Hepatocyte (in vitro differentiated cells): ENCODE results near the gene OTOP3.

Source experiments
- CTCF ChIP-seq: fragments of 200-600 bp; sonication (generic); IDR thresholded peaks from 2 replicates; pipeline ENCODE4 v1.5.1; 2016; ENCODE audit warnings: antibody characterized with exemption, mild to moderate bottlenecking; ENCODE audit not compliant: poor library complexity
- EZH2 ChIP-seq: fragments of 200-600 bp; sonication (generic); IDR thresholded peaks from 2 replicates; pipeline ENCODE4 v1.6.1; 2016; ENCODE audit warnings: antibody characterized with exemption, mild to moderate bottlenecking, borderline replicate concordance
- EZH2phosphoT487 ChIP-seq: fragments of 200-600 bp; sonication (generic); IDR thresholded peaks from one replicate; pipeline ENCODE4 v1.6.1; 2018; ENCODE audit warnings: antibody characterized with exemption, mild to moderate bottlenecking, low read depth, moderate library complexity; ENCODE audit not compliant: unreplicated experiment, severe bottlenecking

GRCh38 chr17:74956093-74956492, 20.4 kb downstream of the OTOP3 start:
- TF ChIP-seq EZH2phosphoT487 (no peak), CTCF (no peak), EZH2 (no peak)
